HCT116 (cell line): ENCODE data around the gene FBXO24. TPM values are rescaled to one million over a fixed set of nuclear protein-coding genes. Genes with fewer than 3 reads are reported as not detected.
A peak's percentile ranks its signal among the peaks of the same experiment; 100 is the strongest.

Source experiments
- ATAC-seq: fragments of 200-7000 bp; cut with Tn5 transposase; 2 replicates; pipeline ENCODE4 v1.9.1; 2020; ENCODE audit warnings: mild to moderate bottlenecking, moderate library complexity
- BruUV-seq: library from RNA; stranded (reverse); fragments of 400-500 nt; replicated peaks from 2 replicates; lab custom pipeline; 2021; lab: Mats Ljungman, UMichigan
- CTCF ChIA-PET: fragments of 300-600 bp; sonication (Branson Sonifier 250); formaldehyde crosslinking; loops from one replicate; lab custom pipeline; 2021; ENCODE audit warnings: antibody characterized with exemption; lab: Charles Lee
- POLR2A ChIA-PET: fragments of 300-600, 350-600 bp; sonication (Branson Sonifier 250); formaldehyde crosslinking; loops from one replicate; lab custom pipeline; 2021; ENCODE audit warnings: antibody characterized with exemption; lab: Charles Lee
- RAD21 ChIA-PET, 2 experiments: fragments of 300-600 bp; sonication (Branson Sonifier 250); formaldehyde crosslinking; loops; one replicate each; lab custom pipeline; 2023; ENCODE audit warnings: low total read pairs in 2 of 2; ENCODE audit not compliant: uncharacterized antibody in 2 of 2, unreplicated experiment in 2 of 2, low non-redundant PET in 1 of 2; lab: Charles Lee
- DNase-seq: peaks from one replicate; pipeline ENCODE4 v3.0.0-alpha.2; 2010; ENCODE audit warnings: low read depth, low spot score
- H2AFZ ChIP-seq: fragments of 200-600 bp; shearing (Covaris generic), sonication (generic); 2 replicates; pipeline ENCODE4 v1.6.1; 2017; ENCODE audit warnings: low read depth, mixed run types, mixed read lengths, antibody characterized with exemption, low read length; ENCODE audit not compliant: poor library complexity, severe bottlenecking
- H3K27ac ChIP-seq: 2 replicates; pipeline ENCODE4 v1.5.1; 2012; ENCODE audit warnings: low read depth, low read length
- H3K27me3 ChIP-seq: fragments of 200-600 bp; sonication (generic); 2 replicates; pipeline ENCODE4 v1.6.1; 2016; ENCODE audit warnings: mixed run types, low read length, mixed read lengths; ENCODE audit not compliant: insufficient read depth
- H3K36me3 ChIP-seq, 2 experiments: fragments of 200-500 bp in 1 of 2; fragments of 200-600 bp in 1 of 2; sonication (Bioruptor generic) in 1 of 2; sonication (generic) in 1 of 2; 2 replicates each; pipeline versions ENCODE4 v1.5.1 to v1.6.1; 2014 to 2016; ENCODE audit warnings: low read length in 2 of 2, inconsistent platforms in 1 of 2, mixed read lengths in 1 of 2, mixed run types in 1 of 2; ENCODE audit not compliant: insufficient read depth in 2 of 2, control insufficient read depth in 1 of 2
- H3K4me1 ChIP-seq, 2 experiments: fragments of 200-600 bp in 1 of 2; sonication (generic) in 1 of 2; 2 replicates each; pipeline versions ENCODE4 v1.5.1 to v1.6.1; 2012 to 2017; ENCODE audit warnings: low read length in 2 of 2, inconsistent platforms in 1 of 2, mild to moderate bottlenecking in 1 of 2, mixed read lengths in 1 of 2, mixed run types in 1 of 2, moderate library complexity in 1 of 2; ENCODE audit not compliant: insufficient read depth in 2 of 2, control insufficient read depth in 1 of 2
- H3K4me2 ChIP-seq: fragments of 200-600 bp; sonication (generic); 2 replicates; pipeline ENCODE4 v1.6.1; 2017; ENCODE audit warnings: mixed run types, low read length, mixed read lengths
- H3K4me3 ChIP-seq, 2 experiments: fragments of 200-600 bp in 1 of 2; sonication (generic) in 1 of 2; replicated peaks in 1 of 2; 2 replicates each; pipeline ENCODE4 v1.5.1; 2011 to 2016; ENCODE audit warnings: low read length in 2 of 2, control low read depth in 1 of 2, low read depth in 1 of 2, mild to moderate bottlenecking in 1 of 2, mixed read lengths in 1 of 2, mixed run types in 1 of 2
- H3K79me2 ChIP-seq: fragments of 200-600 bp; sonication (generic); 2 replicates; pipeline ENCODE4 v1.6.1; 2017; ENCODE audit warnings: mild to moderate bottlenecking, mixed run types, low read length, moderate library complexity, mixed read lengths; ENCODE audit not compliant: insufficient read depth
- H3K9ac ChIP-seq: fragments of 200-600 bp; sonication (generic); 2 replicates; pipeline ENCODE4 v1.6.1; 2016; ENCODE audit warnings: low read length, mixed read lengths
- H3K9me2 ChIP-seq: fragments of 200-600 bp; sonication (generic), shearing (Covaris generic); 2 replicates; pipeline ENCODE4 v1.6.1; 2017; ENCODE audit warnings: mixed run types, mild to moderate bottlenecking, moderate library complexity; ENCODE audit not compliant: insufficient read depth
- H3K9me3 ChIP-seq, 2 experiments: fragments of 200-500 bp in 1 of 2; fragments of 200-600 bp in 1 of 2; sonication (Bioruptor generic) in 1 of 2; sonication (generic) in 1 of 2; 2 replicates each; pipeline ENCODE4 v1.6.1; 2014 to 2017; ENCODE audit warnings: low read length in 2 of 2, mixed read lengths in 2 of 2, inconsistent platforms in 1 of 2, low read depth in 1 of 2, mild to moderate bottlenecking in 1 of 2, mixed run types in 1 of 2, moderate library complexity in 1 of 2; ENCODE audit not compliant: control insufficient read depth in 1 of 2, insufficient read depth in 1 of 2
- H4K20me1 ChIP-seq: fragments of 200-600 bp; sonication (generic), shearing (Covaris generic); 2 replicates; pipeline ENCODE4 v1.6.1; 2017; ENCODE audit warnings: mixed run types, mild to moderate bottlenecking, moderate library complexity; ENCODE audit not compliant: insufficient read depth
- EZH2 ChIP-seq: fragments of 200-600 bp; sonication (generic); IDR thresholded peaks from 2 replicates; pipeline ENCODE4 v1.6.1; 2017; ENCODE audit warnings: antibody characterized with exemption, mixed run types
- EZH2phosphoT487 ChIP-seq: fragments of 200-600 bp; IDR thresholded peaks from 2 replicates; pipeline ENCODE4 v1.6.1; 2018; ENCODE audit warnings: antibody characterized with exemption, borderline replicate concordance
- POLR2AphosphoS5 ChIP-seq: IDR thresholded peaks from 2 replicates; pipeline ENCODE4 v1.6.1; 2011; ENCODE audit warnings: mild to moderate bottlenecking, low read depth, low read length, moderate library complexity
- intact Hi-C: fragments of 100-400 bp; cut with micrococcal nuclease; formaldehyde crosslinking; loops from 2 replicates; pipeline ENCODE4 v1.10.0; 2022
- total RNA-seq: library from RNA; stranded (reverse); gene quantifications from one replicate; pipeline ENCODE4 v1.2.1, GENCODE V29; 2021; ENCODE audit not compliant: unreplicated experiment

The FBXO24 gene
- total RNA-seq, 1 experiment from 2014 or later, result 2.1 TPM

DNA sequence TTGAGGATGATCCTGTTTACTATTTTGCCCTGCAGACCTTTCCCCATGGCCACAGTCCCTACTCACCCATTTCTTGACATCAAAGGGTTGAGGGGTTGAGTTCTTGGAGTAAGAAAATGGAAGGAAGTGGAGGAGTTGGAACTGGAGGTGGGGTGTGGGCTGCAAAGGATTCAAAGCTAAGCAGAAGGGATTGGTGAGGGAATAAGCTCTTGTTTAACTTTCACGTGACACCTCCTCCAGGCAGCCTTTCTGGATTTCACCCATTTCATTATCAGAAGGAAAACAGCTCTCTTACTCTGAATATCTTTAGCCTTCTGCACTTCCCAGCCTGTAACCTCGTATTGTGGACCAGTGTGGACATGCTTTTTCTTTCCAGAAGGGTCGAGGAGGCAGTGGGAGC, 39.9 kb downstream of the FBXO24 start:
- no peaks in the 10 kb centered on the region for H3K9me2 ChIP-seq
- DNase-seq, result no peak
- ChIA-PET CTCF (interaction anchor here (1.2 kb wide), 1 partner anchor 9 kb away, joined by 3 read pairs; no protein-coding TSS in a partner anchor), RAD21 (interaction anchor here in 1 of 2 experiments (1.3 kb wide), 1 partner anchor 14 kb away, joined by 3 read pairs; the partner anchor contains the start of gene MOSPD3), POLR2A (interaction anchor here (0.7 to 1.2 kb wide), 3 partner anchors 14 to 1655 kb away, joined by 3 to 6 read pairs (median 3); partner anchors contain the start of gene MOSPD3)
- H3K79me2 ChIP-seq, result peaks cover 5% of the 10 kb centered on the region; the same call in 1 of the 2 replicates
- H3K27ac ChIP-seq, result no peak overlapping the region
- no TSS peak for BruUV-seq
- no peaks in the 10 kb centered on the region for H3K36me3 ChIP-seq
- ATAC-seq, result no peak
- H3K9me3 ChIP-seq, result no peaks in the 10 kb centered on the region
- peaks cover 0 to 17% of the 10 kb centered on the region in 2 experiments; a peak in 3 of 4 replicates for H3K4me1 ChIP-seq
- peak overlapping the region; percentile 96; the same call in 1 of the 2 replicates for H3K9ac ChIP-seq
- H3K4me3 ChIP-seq, result peak overlapping the region; percentile 18 to 89
- no peaks in the 10 kb centered on the region for H3K27me3 ChIP-seq
- peak overlapping the region; percentile 100 for H3K4me2 ChIP-seq
- no peak overlapping the region for H2AFZ ChIP-seq
- no peaks in the 10 kb centered on the region for H4K20me1 ChIP-seq
- intact Hi-C loops, result no loop called here
- TF ChIP-seq EZH2, result no peak
- TF ChIP-seq POLR2AphosphoS5, result no peak
- TF ChIP-seq, all 23 proteins: peak for 0

DNA sequence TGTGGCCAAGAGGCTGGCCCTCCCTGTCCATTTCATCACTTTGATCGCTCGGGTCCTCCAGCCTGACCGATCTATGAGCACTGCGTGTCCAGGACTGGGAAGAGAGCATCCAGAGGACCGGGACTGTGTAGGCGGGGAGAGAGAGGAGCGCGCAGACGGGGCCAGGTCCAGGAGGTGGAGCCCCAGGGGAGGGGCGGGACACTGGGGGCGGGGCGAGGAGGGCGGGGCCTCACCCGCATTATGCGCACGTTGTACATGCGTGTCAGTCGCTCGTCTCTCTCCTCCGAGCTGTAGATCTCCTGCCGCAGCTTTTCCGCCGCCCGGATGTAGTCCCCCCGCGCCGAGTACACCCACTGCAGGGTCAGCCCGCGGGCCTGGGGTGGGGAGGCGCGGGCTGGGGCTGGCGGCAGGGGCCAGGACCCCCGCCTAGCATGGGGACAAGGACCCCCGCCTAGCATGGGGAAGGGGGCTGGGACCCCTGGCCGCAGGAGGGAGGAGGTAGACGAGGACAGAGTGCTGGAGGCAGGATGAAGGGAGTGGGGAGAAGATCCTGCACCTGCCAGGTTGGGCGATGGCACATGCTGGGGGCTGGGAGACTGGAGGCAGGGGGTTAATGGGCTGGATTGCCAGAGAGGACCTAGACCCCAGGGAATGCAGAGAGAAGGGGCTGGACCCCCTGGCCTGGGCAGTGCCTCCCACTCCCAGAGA, 40.6 kb downstream of the FBXO24 start:
- ChIA-PET POLR2A (interaction anchor here (0.8 to 1.2 kb wide), 3 partner anchors 14 to 20 kb away, joined by 3 read pairs; partner anchors contain the start of gene MOSPD3), CTCF (interaction anchor here (1.2 kb wide), 1 partner anchor 9 kb away, joined by 3 read pairs; no protein-coding TSS in a partner anchor), RAD21 (interaction anchor here in 1 of 2 experiments (1.3 kb wide), 1 partner anchor 14 kb away, joined by 3 read pairs; the partner anchor contains the start of gene MOSPD3)
- H3K79me2 ChIP-seq, result peaks cover 5% of the 10 kb centered on the region; the same call in 1 of the 2 replicates
- no peaks in the 10 kb centered on the region for H3K9me3 ChIP-seq
- peaks cover 0 to 18% of the 10 kb centered on the region in 2 experiments; a peak in 3 of 4 replicates for H3K4me1 ChIP-seq
- TSS peak; percentile 75 for BruUV-seq
- peak; percentile 63 for DNase-seq
- H3K4me2 ChIP-seq, result peak overlapping the region; percentile 100
- no peaks in the 10 kb centered on the region for H3K27me3 ChIP-seq
- intact Hi-C loops, result no loop called here
- H3K36me3 ChIP-seq, result no peaks in the 10 kb centered on the region
- TF ChIP-seq POLR2AphosphoS5 (peak; percentile 94), EZH2phosphoT487 (no peak)
- H3K27ac ChIP-seq, result peak overlapping the region; percentile 70
- peak overlapping the region; percentile 69 to 89 for H3K4me3 ChIP-seq
- H3K9ac ChIP-seq, result peak overlapping the region; percentile 96
- peak; percentile 95 for ATAC-seq
- H4K20me1 ChIP-seq, result no peaks in the 10 kb centered on the region
- H2AFZ ChIP-seq, result no peak overlapping the region
- no peaks in the 10 kb centered on the region for H3K9me2 ChIP-seq
